Measurements from ENCODE around the gene CCDC15.
A peak's percentile ranks its signal among the peaks of the same experiment; 100 is the strongest.

CCDC15 gene

DNA sequence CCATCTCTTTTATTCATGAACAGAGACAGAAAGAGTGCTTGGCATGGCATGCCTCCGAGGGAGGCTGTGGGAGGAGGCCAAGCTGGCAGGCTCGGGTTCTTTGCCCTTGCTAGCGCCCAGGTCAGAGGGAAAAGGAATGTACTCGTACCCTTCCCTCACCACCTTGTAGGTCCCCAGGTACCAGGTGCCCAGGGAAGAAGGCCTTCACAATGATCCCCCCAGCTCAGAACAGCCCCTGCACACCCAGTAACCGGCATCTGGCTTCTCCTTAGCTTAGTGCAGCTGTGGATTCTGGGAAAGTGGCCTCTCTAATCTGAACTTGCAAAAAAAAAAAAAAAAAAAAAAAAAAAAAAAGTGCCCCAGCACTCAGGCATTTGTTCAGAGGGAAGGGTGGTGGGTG lies 33.6 kb upstream of the CCDC15 start:
- H3K4me3 ChIP-seq (ENCODE audit: low read depth, low read length) = no peak overlapping the region
- TF ChIP-seq, protein P1, sequence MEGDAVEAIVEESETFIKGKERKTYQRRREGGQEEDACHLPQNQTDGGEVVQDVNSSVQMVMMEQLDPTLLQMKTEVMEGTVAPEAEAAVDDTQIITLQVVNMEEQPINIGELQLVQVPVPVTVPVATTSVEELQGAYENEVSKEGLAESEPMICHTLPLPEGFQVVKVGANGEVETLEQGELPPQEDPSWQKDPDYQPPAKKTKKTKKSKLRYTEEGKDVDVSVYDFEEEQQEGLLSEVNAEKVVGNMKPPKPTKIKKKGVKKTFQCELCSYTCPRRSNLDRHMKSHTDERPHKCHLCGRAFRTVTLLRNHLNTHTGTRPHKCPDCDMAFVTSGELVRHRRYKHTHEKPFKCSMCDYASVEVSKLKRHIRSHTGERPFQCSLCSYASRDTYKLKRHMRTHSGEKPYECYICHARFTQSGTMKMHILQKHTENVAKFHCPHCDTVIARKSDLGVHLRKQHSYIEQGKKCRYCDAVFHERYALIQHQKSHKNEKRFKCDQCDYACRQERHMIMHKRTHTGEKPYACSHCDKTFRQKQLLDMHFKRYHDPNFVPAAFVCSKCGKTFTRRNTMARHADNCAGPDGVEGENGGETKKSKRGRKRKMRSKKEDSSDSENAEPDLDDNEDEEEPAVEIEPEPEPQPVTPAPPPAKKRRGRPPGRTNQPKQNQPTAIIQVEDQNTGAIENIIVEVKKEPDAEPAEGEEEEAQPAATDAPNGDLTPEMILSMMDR (IDR thresholded peaks at IDR 0.05; ENCODE audit: low read depth, low read length) = no peak

DNA sequence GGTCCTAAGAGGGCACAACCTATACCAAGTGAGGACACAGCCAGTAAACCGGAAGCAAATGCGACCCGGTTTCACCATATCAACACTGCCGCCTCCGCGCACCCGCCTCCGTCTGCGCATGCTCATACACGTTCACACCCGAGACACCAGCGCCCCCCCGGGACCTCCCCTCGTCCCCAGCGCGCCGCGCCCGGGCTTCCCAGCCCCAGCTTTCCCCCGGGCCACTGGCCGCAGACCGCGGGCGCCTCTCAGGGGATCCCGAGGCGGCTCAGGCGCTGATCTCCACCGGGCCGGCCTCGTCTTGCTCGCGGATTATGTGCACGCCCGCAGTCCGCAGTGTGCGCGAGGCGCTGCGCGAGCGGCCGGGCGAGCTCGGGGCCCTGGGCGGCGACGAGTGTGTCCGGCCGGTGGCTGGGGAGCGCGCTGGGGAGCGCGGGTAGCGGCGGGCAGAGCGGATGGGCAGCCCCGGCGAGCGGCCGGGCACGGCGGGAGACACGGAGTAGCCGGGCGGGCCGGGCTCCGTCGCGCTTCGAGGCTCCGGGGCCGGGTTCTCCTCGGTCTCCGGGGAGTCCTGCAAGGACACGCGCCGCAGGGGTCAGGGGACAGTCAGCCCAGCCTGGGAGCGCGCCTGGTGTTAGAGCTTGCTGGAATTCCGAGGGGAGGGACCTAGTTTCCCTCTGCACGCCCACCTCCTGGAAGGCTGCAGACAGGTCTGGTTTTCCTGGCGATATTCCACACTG lies 33.0 kb upstream of the CCDC15 start:
- H3K4me3 ChIP-seq (ENCODE audit: low read depth, low read length) = peak overlapping the region; percentile 40

DNA sequence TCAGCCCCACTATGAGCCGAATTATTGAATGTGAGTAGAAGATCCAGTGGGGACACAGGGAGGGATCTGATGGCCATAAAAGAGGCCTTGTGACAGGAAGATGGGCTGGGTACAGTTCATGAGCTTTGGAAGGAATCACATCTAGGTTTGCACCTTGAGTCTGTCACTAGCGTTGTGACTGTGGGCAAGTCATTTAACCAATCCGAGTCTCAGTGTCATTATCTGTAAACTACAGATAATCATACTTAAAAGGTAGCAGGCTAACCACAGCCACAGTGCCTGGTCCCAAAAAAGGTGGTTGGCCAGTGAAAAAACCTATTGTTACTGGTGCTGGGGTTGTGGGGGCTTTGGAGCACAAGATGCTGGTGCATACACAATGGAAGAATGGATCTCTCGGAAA lies 31.2 kb upstream of the CCDC15 start:
- TF ChIP-seq, protein P1 (IDR thresholded peaks at IDR 0.05; ENCODE audit: low read depth, low read length) = no peak
- no peak overlapping the region for H3K4me3 ChIP-seq (ENCODE audit: low read depth, low read length)

More for the DNA sequence above, 33.0 kb upstream of the CCDC15 start:
- TF ChIP-seq, protein P1 (IDR thresholded peaks at IDR 0.05; ENCODE audit: low read depth, low read length) = no peak

DNA sequence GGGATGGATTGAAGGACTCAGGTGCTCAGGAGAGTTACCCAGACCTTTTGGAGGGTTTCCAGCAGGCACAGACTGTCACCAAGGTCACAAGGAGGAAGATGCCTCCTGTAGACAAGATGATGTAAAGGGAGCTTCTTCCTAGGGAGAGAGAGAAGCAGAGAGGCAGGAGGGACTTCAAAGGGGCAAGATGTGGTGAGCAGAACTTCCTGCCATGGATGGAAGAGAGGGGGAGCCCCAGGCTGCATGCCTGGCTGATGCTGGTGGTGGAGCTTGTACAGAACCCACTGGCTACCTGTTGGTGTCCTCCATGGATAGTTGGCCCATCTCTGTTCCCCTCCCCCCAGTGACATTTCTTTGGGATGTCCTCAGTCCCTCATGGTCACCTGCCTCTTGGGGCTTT lies 30.7 kb upstream of the CCDC15 start:
- H3K4me3 ChIP-seq (ENCODE audit: low read depth, low read length) = no peak overlapping the region
- TF ChIP-seq, protein P1 (IDR thresholded peaks at IDR 0.05; ENCODE audit: low read depth, low read length) = no peak

DNA sequence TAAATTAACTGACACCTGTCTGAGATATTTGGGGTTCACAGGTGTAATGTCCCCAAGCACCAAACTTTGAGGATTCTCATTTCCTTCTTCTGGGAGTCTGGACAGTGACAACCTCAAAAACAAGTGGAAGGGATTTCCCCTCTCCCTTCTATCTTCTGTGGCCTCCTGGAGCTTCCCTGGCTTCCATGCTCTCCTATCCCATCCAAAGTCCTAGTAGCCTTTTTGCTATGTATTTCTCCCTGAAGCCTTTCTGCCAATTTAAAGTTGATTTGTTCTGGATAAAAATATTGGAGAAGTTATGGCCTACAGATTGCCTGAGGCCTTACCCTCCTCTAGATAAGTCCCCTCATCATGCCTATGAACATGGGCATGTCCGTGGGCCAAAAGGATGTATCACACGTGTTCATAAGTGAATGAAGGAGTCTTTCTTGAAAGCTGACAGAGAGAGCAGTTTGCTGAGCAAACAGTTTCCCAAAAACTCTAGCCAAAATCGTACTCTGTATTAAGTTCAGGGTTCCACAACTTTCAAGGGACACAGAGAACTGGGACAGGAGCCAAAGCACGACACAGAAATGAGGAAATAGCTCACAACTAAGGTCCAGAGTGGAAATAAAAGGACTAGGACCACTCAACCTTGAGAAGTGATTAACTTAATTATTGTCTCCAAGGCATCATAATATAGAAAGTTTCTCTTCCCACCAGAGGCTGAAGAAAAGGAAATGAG lies 24.9 kb upstream of the CCDC15 start:
- TF ChIP-seq, protein P1 (IDR thresholded peaks at IDR 0.05; ENCODE audit: low read depth, low read length) = no peak
- H3K4me3 ChIP-seq (ENCODE audit: low read depth, low read length) = no peak overlapping the region

DNA sequence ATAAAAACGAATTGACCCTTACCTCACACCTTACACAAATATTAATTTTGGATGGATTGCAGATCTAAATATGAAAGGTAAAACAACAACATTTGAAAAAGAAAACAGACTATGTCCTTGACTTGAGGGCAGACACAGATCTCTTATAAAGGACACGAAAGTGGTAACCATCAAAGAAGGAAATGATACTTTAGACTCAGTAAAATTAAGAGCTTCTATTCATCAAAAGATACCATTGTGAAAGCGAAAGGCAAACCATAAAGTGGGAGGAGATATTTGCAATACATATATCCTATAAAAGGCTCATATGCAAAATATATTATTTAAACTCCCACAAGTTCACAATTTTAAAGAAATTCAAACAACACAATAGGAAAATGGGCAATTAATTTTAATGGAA lies 23.2 kb upstream of the CCDC15 start:
- no peak overlapping the region for H3K4me3 ChIP-seq (ENCODE audit: low read depth, low read length)
- TF ChIP-seq, protein P1 (IDR thresholded peaks at IDR 0.05; ENCODE audit: low read depth, low read length) = no peak
